ENCODE data around the gene CASK.

- TF ChIP-seq CTCF (IDR thresholded peaks at IDR 0.05) (no peak), POLR2A (IDR thresholded peaks at IDR 0.05) (no peak)
Observed at GRCh38 chrX:41526271-41526670, 397.1 kb downstream of the CASK start.

All from right lobe of liver (tissue), 4 donors.